Glomerular endothelial cell (primary cell): ENCODE results near the gene SPINK7. TPM values are rescaled to one million over a fixed set of nuclear protein-coding genes. Genes with fewer than 3 reads are reported as not detected.

Experiments used
- DNase-seq: peaks from one replicate; pipeline ENCODE4 v3.0.0-alpha.2; 2011; ENCODE audit warnings: low read depth, low spot score; ENCODE audit errors: extremely low read depth
- total RNA-seq: library from RNA; depleted of rRNA; stranded (reverse); fragments of >200 nt; gene quantifications from 2 replicates; pipeline ENCODE4 v1.2.3, GENCODE V29; 2015

The SPINK7 gene
- total RNA-seq, 1 donor from 2014 or later, result not detected

- DNase-seq, result no peak
Measured at GRCh38 chr5:148343603-148344487, 31.6 kb downstream of the SPINK7 start.

DNA sequence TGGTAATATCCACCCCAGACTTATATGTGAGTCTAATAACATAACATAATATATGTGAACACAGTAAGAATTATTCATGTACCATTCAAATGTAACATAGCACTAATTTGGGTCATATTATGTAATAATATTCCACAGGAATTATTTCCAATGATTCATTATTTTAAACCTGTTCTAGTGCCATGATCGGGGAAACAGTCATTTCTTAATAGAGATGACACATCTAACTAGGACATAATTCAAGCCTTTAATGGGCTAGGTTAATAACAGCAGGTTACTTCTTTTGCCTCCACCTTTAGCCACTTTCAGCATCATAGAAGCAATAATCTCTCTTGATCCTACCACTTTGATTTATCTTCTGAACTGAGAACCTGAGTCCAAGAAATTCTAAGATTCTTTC lies 35.5 kb downstream of the SPINK7 start:
- DNase-seq, result no peak

DNA sequence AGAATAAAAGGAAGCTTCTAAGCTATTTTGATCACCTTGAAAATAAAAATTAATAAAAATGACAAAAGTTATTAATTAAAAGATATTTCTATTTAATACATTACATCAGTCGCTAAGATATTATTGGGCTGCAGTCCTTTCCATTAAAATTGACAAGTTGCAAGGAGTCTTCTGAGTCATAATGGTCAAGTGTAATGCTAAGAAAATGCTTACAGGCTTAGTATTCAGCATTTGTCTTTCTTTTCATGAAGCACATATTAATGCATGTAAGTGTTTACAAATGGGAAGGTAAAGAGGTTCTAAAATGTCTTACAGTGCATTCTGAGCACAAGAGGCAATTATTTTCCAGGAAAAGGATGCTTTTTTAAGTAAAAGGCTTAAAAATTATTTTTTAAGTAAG lies 40.5 kb downstream of the SPINK7 start:
- no peak for DNase-seq

- no peak for DNase-seq
Measured at GRCh38 chr5:148353634-148354033, 41.4 kb downstream of the SPINK7 start.

- DNase-seq, result no peak
Measured at GRCh38 chr5:148364343-148364742, 52.1 kb downstream of the SPINK7 start.

Other genes starting within 250 kb of the SPINK7 start
- gene SPINK5, start 248.4 kb upstream of the SPINK7 start, total RNA-seq, result 0.12 and 3.2 TPM in 2 replicates
- not detected in 2 replicates for gene SPINK14, start 143.9 kb upstream of the SPINK7 start, total RNA-seq
- not detected in 2 replicates for gene SPINK6, start 109.4 kb upstream of the SPINK7 start, total RNA-seq
- gene MARCOL, start 73.9 kb upstream of the SPINK7 start, total RNA-seq, result not detected in 2 replicates
- not detected in 2 replicates for gene SPINK13, start 43.6 kb upstream of the SPINK7 start, total RNA-seq
- gene SPINK9, start 23.1 kb downstream of the SPINK7 start, total RNA-seq, result not detected in 2 replicates
- gene FBXO38, start 71.5 kb downstream of the SPINK7 start, total RNA-seq, result 34.8 and 38.2 TPM in 2 replicates